Gastroesophageal sphincter (tissue), 3 donors: Measurements from ENCODE around the gene PRKAG2.

Experiments
- POLR2AphosphoS5 ChIP-seq: sonication (generic); formaldehyde crosslinking; IDR thresholded peaks from one replicate; pipeline ENCODE4 v1.6.1; 2017; ENCODE audit warnings: antibody characterized with exemption
- TF ChIP-seq, protein P1 (sequence below), 4 experiments: fragments of 200-600 bp in 2 of 4; fragments of 450-650 bp in 2 of 4; sonication (generic) in 1 of 4; IDR thresholded peaks; one replicate each; pipeline ENCODE4 v1.5.1; 2017 to 2019; ENCODE audit warnings: antibody characterized with exemption in 4 of 4, mild to moderate bottlenecking in 2 of 4, moderate library complexity in 2 of 4

- no peak for TF ChIP-seq POLR2AphosphoS5
- TF ChIP-seq, protein P1, sequence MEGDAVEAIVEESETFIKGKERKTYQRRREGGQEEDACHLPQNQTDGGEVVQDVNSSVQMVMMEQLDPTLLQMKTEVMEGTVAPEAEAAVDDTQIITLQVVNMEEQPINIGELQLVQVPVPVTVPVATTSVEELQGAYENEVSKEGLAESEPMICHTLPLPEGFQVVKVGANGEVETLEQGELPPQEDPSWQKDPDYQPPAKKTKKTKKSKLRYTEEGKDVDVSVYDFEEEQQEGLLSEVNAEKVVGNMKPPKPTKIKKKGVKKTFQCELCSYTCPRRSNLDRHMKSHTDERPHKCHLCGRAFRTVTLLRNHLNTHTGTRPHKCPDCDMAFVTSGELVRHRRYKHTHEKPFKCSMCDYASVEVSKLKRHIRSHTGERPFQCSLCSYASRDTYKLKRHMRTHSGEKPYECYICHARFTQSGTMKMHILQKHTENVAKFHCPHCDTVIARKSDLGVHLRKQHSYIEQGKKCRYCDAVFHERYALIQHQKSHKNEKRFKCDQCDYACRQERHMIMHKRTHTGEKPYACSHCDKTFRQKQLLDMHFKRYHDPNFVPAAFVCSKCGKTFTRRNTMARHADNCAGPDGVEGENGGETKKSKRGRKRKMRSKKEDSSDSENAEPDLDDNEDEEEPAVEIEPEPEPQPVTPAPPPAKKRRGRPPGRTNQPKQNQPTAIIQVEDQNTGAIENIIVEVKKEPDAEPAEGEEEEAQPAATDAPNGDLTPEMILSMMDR (IDR thresholded peaks at IDR 0.05): no peak
Measured at GRCh38 chr7:151508991-151509390, 367.9 kb downstream of the PRKAG2 start.
